ENCODE data around the gene MRGPRF. TPM values are rescaled to one million over a fixed set of nuclear protein-coding genes. Genes with fewer than 3 reads are reported as not detected.

The MRGPRF gene
- total RNA-seq, 1 experiment from 2014 or later, result 0.35 TPM

DNA sequence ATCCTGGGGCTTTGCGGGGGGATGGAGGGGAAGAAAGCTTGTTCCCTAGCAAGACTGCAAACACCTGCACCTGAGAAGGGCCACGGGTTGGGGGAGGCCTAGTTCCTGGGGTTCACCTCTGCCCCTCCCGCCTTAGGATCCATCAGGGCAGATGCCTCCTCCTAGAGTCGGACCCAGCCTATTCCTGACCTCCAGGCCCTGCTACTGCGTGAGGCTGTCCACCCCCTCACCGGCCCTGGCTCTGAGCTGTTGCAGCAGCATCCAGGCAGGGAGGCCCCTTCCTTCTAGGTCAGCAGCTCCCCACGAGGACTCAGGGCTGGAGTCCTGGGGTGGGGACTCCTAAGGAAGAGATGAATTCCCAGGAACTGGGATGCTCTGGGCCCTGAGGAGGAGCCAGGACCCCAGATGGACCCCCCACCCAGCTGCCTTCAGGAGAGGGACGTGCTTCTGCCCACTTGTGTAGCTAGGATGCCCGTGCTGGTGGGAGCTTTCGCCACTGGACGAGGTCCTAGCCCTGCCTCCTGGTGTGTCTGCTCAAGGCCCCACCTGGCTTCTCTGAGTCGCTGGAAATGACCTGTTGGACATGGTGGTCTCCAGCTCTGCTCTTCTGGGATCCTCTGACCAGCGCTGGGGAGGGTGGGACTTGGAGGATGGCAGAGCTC lies 10.3 kb downstream of the MRGPRF start:
- Histone ChIP-seq H2AFZ (no peak overlapping the region), H4K20me1 (ENCODE audit: insufficient read depth) (no peaks in the 10 kb centered on the region), H3K4me1 (replicated peaks; ENCODE audit: insufficient read depth) (peaks cover 4% of the 10 kb centered on the region; the same call in 1 of the 2 replicates), H3K27ac (no peak overlapping the region), H3K4me3 (no peak overlapping the region), H3K27me3 (ENCODE audit: insufficient read depth, low read depth) (peaks cover 34% of the 10 kb centered on the region), H3K9me3 (ENCODE audit: insufficient read depth, low read depth) (no peaks in the 10 kb centered on the region), H3F3A (ENCODE audit: insufficient read depth, low read depth) (peaks cover 6% of the 10 kb centered on the region; the same call in 1 of the 2 replicates), H3K79me2 (ENCODE audit: low read depth) (no peaks in the 10 kb centered on the region), H3K9me2 (ENCODE audit: insufficient read depth) (no peaks in the 10 kb centered on the region), H3K4me2 (no peak overlapping the region), H3K36me3 (ENCODE audit: low read depth) (no peaks in the 10 kb centered on the region)
- intact Hi-C loops (cut with micrococcal nuclease; ENCODE audit: unreplicated experiment), result loop anchor here (10.0 kb wide), 1 partner anchor 82 kb away; no protein-coding TSS in a partner anchor
- TF ChIP-seq EZH2 (IDR thresholded peaks at IDR 0.05; ENCODE audit: low read depth), result no peak
- TF ChIP-seq, protein P1, sequence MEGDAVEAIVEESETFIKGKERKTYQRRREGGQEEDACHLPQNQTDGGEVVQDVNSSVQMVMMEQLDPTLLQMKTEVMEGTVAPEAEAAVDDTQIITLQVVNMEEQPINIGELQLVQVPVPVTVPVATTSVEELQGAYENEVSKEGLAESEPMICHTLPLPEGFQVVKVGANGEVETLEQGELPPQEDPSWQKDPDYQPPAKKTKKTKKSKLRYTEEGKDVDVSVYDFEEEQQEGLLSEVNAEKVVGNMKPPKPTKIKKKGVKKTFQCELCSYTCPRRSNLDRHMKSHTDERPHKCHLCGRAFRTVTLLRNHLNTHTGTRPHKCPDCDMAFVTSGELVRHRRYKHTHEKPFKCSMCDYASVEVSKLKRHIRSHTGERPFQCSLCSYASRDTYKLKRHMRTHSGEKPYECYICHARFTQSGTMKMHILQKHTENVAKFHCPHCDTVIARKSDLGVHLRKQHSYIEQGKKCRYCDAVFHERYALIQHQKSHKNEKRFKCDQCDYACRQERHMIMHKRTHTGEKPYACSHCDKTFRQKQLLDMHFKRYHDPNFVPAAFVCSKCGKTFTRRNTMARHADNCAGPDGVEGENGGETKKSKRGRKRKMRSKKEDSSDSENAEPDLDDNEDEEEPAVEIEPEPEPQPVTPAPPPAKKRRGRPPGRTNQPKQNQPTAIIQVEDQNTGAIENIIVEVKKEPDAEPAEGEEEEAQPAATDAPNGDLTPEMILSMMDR (conservative IDR thresholded peaks at IDR 0.05), result no peak
- ChIA-PET CTCF (no interaction called here), POLR2A (ENCODE audit: unreplicated experiment) (interaction anchor here (0.6 kb wide), 1 partner anchor 46 kb away, joined by 3 read pairs; the partner anchor contains the start of gene TPCN2)
- no peak for DNase-seq
- BruUV-seq (replicated peaks), result no TSS peak

DNA sequence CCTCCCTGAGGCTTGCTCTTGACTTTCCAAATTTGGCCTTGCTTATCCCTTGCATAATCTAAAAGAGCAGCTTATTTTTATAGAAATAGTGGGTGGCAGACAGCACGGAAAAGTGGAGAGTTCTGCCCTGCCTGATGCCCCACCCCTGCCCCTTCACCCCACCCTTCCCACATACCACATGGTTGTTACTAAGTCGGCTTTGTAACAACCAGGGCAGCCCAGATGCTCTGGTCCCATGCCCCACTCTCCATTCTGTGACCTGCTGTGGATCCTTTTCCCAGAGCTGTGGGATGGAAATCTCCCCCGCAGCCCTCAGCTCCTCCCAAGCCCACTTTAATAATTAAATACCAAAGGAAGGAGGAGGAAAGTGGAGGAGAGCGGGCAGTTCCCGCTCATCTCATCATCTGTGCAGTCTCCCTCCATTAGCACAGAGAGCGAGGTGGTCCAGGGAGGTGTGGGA lies 10.9 kb downstream of the MRGPRF start:
- Histone ChIP-seq H3K27ac (no peak overlapping the region), H3K4me1 (replicated peaks; ENCODE audit: insufficient read depth) (no peaks in the 10 kb centered on the region), H3K4me2 (no peak overlapping the region), H3K4me3 (no peak overlapping the region), H4K20me1 (ENCODE audit: insufficient read depth) (no peaks in the 10 kb centered on the region), H3K36me3 (ENCODE audit: low read depth) (no peaks in the 10 kb centered on the region), H3K79me2 (ENCODE audit: low read depth) (no peaks in the 10 kb centered on the region), H3K9me3 (ENCODE audit: insufficient read depth, low read depth) (no peaks in the 10 kb centered on the region), H2AFZ (no peak overlapping the region), H3K27me3 (ENCODE audit: insufficient read depth, low read depth) (peaks cover 34% of the 10 kb centered on the region), H3F3A (ENCODE audit: insufficient read depth, low read depth) (peaks cover under 1% of the 10 kb centered on the region; the same call in 1 of the 2 replicates), H3K9me2 (ENCODE audit: insufficient read depth) (no peaks in the 10 kb centered on the region)
- BruUV-seq (replicated peaks), result no TSS peak
- ChIA-PET POLR2A (ENCODE audit: unreplicated experiment) (no interaction called here), CTCF (no interaction called here)
- intact Hi-C loops (cut with micrococcal nuclease; ENCODE audit: unreplicated experiment), result loop anchor here (10.0 kb wide), 1 partner anchor 83 kb away; no protein-coding TSS in a partner anchor
- DNase-seq, result no peak
- TF ChIP-seq, protein P1 (conservative IDR thresholded peaks at IDR 0.05), result no peak
- TF ChIP-seq EZH2 (IDR thresholded peaks at IDR 0.05; ENCODE audit: low read depth), result no peak

DNA sequence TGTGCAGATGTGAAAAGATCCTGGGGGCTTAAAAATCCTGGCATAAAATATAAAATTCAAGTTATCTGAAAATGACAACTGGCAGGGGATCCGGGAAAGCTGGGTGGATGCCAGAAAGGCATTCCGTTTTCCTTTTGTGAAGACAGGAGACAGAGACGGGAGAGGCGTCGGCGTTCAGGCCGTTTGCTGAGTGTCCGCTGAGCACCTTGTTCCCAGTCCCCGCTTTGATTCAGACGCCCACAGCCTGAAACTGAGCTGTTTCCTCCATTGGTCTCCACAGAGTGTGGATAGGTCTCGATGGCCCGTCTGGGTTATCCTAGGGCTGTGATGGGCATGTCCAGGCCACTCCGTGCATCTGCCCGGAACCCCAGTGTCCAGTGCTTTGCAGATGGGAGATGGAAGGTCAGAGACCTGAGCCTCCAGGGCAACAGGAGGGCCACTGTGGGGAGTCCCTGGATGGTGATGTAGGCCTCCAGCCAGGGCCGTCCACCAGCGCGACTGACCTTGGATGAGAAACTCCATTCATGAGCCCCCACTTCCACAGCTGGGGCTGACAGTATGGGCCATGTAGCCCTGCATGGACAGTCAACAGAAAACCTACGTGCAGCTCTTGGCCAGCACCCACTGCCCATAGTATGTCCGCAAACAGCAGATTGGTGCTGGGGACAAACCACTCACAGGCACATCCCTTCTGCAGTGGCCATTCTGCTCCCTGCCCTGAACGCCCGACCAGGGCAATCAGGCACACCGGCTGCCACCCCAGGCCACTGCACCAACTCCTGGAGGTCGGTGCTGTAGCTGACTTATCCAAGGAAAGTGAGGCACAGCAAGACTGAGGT lies 11.6 kb downstream of the MRGPRF start:
- intact Hi-C loops (cut with micrococcal nuclease; ENCODE audit: unreplicated experiment), result loop anchor here (10.0 kb wide), 1 partner anchor 83 kb away; no protein-coding TSS in a partner anchor
- Histone ChIP-seq H3K9me2 (ENCODE audit: insufficient read depth) (no peaks in the 10 kb centered on the region), H3K9me3 (ENCODE audit: insufficient read depth, low read depth) (no peaks in the 10 kb centered on the region), H3K4me1 (replicated peaks; ENCODE audit: insufficient read depth) (no peaks in the 10 kb centered on the region), H3K27ac (no peak overlapping the region), H4K20me1 (ENCODE audit: insufficient read depth) (no peaks in the 10 kb centered on the region), H3F3A (ENCODE audit: insufficient read depth, low read depth) (no peaks in the 10 kb centered on the region), H3K36me3 (ENCODE audit: low read depth) (no peaks in the 10 kb centered on the region), H3K4me3 (no peak overlapping the region), H3K79me2 (ENCODE audit: low read depth) (no peaks in the 10 kb centered on the region), H2AFZ (no peak overlapping the region), H3K27me3 (ENCODE audit: insufficient read depth, low read depth) (peaks cover 34% of the 10 kb centered on the region), H3K4me2 (no peak overlapping the region)
- CTCF ChIA-PET, result interaction anchor here (0.8 kb wide), 1 partner anchor 9 kb away, joined by 4 read pairs; no protein-coding TSS in a partner anchor
- BruUV-seq (replicated peaks), result no TSS peak
- no peak for DNase-seq
- POLR2A ChIA-PET (ENCODE audit: unreplicated experiment), result no interaction called here
- TF ChIP-seq, protein P1 (conservative IDR thresholded peaks at IDR 0.05), result no peak
- no peak for TF ChIP-seq EZH2 (IDR thresholded peaks at IDR 0.05; ENCODE audit: low read depth)

All from PC-9 (cell line).